Neural cell (in vitro differentiated cells): ENCODE results near the gene DENND10. TPM values are rescaled to one million over a fixed set of nuclear protein-coding genes. Genes with fewer than 3 reads are reported as not detected.

ENCODE experiments used
- H2AFZ ChIP-seq: fragments of 200-600, 300-800 bp; sonication (generic), shearing (Covaris generic); 2 replicates; pipeline ENCODE4 v1.6.0; 2014; ENCODE audit warnings: low read depth, mild to moderate bottlenecking, antibody characterized with exemption, low read length, moderate library complexity
- H3F3A ChIP-seq: fragments of 200-600 bp; shearing (Covaris generic); 2 replicates; pipeline ENCODE4 v1.6.1; 2016; ENCODE audit warnings: mild to moderate bottlenecking, moderate library complexity, mixed read lengths, antibody characterized with exemption, low read length; ENCODE audit not compliant: insufficient read depth, poor library complexity, severe bottlenecking
- H3K27ac ChIP-seq: fragments of 200-600, 300-800 bp; sonication (generic), shearing (Covaris generic); 2 replicates; pipeline ENCODE4 v1.5.1; 2014; ENCODE audit warnings: mild to moderate bottlenecking, low read length, moderate library complexity
- H3K27me3 ChIP-seq: fragments of 300-800, 200-600 bp; sonication (generic), shearing (Covaris generic); 2 replicates; pipeline ENCODE4 v1.6.0; 2014; ENCODE audit warnings: mild to moderate bottlenecking, low read depth, low read length, moderate library complexity; ENCODE audit not compliant: insufficient read depth
- H3K36me3 ChIP-seq: fragments of 300-800, 200-600 bp; sonication (generic), shearing (Covaris generic); 2 replicates; pipeline ENCODE4 v1.5.1; 2014; ENCODE audit warnings: mild to moderate bottlenecking, antibody characterized with exemption, low read length, moderate library complexity; ENCODE audit not compliant: insufficient read depth
- H3K4me2 ChIP-seq: fragments of 300-800, 200-600 bp; sonication (generic), shearing (Covaris generic); 2 replicates; pipeline ENCODE4 v1.6.0; 2014; ENCODE audit warnings: mild to moderate bottlenecking, low read length
- H3K4me3 ChIP-seq: fragments of 300-800, 200-600 bp; sonication (generic), shearing (Covaris generic); 2 replicates; pipeline ENCODE4 v1.5.1; 2014; ENCODE audit warnings: mild to moderate bottlenecking, low read length, moderate library complexity
- H3K79me2 ChIP-seq: fragments of 200-600 bp; shearing (Covaris generic); replicated peaks from 2 replicates; pipeline ENCODE4 v1.6.0; 2014; ENCODE audit warnings: mild to moderate bottlenecking, low read length, moderate library complexity; ENCODE audit not compliant: insufficient read depth
- H3K9ac ChIP-seq: fragments of 300-800, 200-600 bp; sonication (generic), shearing (Covaris generic); 2 replicates; pipeline ENCODE4 v1.6.1; 2016; ENCODE audit warnings: mild to moderate bottlenecking, low read length, mixed read lengths
- H3K9me2 ChIP-seq: fragments of 200-600 bp; shearing (Covaris generic); 2 replicates; pipeline ENCODE4 v1.6.1; 2016; ENCODE audit warnings: mild to moderate bottlenecking, low read length, mixed read lengths; ENCODE audit not compliant: insufficient read depth
- H3K9me3 ChIP-seq: fragments of 200-600, 300-800 bp; sonication (generic), shearing (Covaris generic); 2 replicates; pipeline ENCODE4 v1.6.1; 2016; ENCODE audit warnings: mild to moderate bottlenecking, mixed run types, low read length, moderate library complexity, mixed read lengths
- H4K20me1 ChIP-seq: fragments of 200-600 bp; shearing (Covaris generic); 2 replicates; pipeline ENCODE4 v1.6.1; 2016; ENCODE audit warnings: mild to moderate bottlenecking, mixed run types; ENCODE audit not compliant: insufficient read depth
- EP300 ChIP-seq: fragments of 450-650 bp; conservative IDR thresholded peaks from 2 replicates; pipeline ENCODE4 v1.6.1; 2014; ENCODE audit warnings: antibody characterized with exemption, mild to moderate bottlenecking, moderate library complexity; ENCODE audit not compliant: poor library complexity, severe bottlenecking
- EZH2 ChIP-seq: fragments of 200-600, 300-800 bp; shearing (Covaris generic), sonication (generic); IDR thresholded peaks from 2 replicates; pipeline ENCODE4 v1.6.1; 2014; ENCODE audit warnings: antibody characterized with exemption, low read length, borderline replicate concordance, mild to moderate bottlenecking; ENCODE audit not compliant: insufficient read depth, poor library complexity, severe bottlenecking
- MXI1 ChIP-seq: fragments of 450-650 bp; conservative IDR thresholded peaks from 2 replicates; pipeline ENCODE4 v1.6.1; 2014; ENCODE audit warnings: antibody characterized with exemption, mild to moderate bottlenecking; ENCODE audit not compliant: poor library complexity, severe bottlenecking
- POLR2AphosphoS5 ChIP-seq: IDR thresholded peaks from 2 replicates; pipeline ENCODE4 v1.6.1; 2012
- RAD21 ChIP-seq: fragments of 450-650 bp; conservative IDR thresholded peaks from 2 replicates; pipeline ENCODE4 v1.6.1; 2014; ENCODE audit warnings: antibody characterized with exemption, mild to moderate bottlenecking, moderate library complexity
- SMC3 ChIP-seq: fragments of 450-650 bp; conservative IDR thresholded peaks from 2 replicates; pipeline ENCODE4 v1.6.1; 2014; ENCODE audit warnings: antibody characterized with exemption, mild to moderate bottlenecking, moderate library complexity; ENCODE audit not compliant: poor library complexity
- TAF1 ChIP-seq: IDR thresholded peaks from 2 replicates; pipeline ENCODE4 v1.6.1; 2012; ENCODE audit warnings: low read depth
- polyA plus RNA-seq: library from polyadenylated mRNA; depleted of rRNA; stranded (reverse); fragments of >200 nt; gene quantifications from 2 replicates; pipeline ENCODE4 v1.2.3, GENCODE V29; 2014
- TF ChIP-seq, protein P1 (sequence below): IDR thresholded peaks from 2 replicates; pipeline ENCODE4 v1.6.1; 2012; ENCODE audit warnings: borderline replicate concordance
- TF ChIP-seq, protein P2 (sequence below): fragments of 450-650 bp; IDR thresholded peaks from 2 replicates; pipeline ENCODE4 v1.5.1; 2014; ENCODE audit warnings: antibody characterized with exemption, mild to moderate bottlenecking, moderate library complexity; ENCODE audit not compliant: poor library complexity, severe bottlenecking

The DENND10 gene
- polyA plus RNA-seq, 1 donor from 2014 or later: 81.6 TPM

DNA sequence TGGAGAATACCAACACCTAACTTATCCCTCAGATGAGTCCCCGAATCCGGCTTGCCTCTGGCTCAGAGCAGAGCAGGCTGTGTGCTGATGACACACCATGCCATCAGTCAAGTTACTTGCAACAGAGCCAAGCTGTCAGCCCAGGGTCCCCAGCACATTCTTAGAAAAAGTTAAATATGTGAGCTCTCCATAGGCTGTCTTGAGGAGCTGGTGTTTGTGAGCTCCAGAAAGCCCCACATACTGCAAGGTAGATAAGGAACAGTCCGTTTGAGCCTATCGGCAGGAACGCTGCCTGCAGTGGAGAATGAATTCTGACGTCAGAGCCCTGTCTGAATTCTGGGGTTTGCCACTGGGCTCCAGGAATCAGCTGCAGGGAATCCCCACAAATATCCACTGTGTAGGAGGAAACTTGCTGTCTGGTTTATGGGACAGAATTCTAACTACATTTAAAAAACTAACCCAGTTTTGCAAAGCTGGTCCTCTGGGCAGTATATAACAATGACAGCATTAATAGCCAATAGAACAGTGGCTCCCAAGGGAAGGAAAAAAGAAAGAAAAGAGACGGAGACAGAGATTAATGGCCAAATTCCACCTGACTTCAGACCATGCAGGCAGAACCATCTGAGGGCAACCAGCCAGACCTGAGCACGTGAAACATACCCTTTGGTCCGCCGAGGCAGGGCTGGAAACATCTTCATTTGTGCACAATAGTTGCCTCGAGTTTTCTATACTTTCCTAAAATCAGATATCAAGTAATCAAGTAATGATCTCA, 58.0 kb downstream of the DENND10 start:
- TF ChIP-seq, protein P1, sequence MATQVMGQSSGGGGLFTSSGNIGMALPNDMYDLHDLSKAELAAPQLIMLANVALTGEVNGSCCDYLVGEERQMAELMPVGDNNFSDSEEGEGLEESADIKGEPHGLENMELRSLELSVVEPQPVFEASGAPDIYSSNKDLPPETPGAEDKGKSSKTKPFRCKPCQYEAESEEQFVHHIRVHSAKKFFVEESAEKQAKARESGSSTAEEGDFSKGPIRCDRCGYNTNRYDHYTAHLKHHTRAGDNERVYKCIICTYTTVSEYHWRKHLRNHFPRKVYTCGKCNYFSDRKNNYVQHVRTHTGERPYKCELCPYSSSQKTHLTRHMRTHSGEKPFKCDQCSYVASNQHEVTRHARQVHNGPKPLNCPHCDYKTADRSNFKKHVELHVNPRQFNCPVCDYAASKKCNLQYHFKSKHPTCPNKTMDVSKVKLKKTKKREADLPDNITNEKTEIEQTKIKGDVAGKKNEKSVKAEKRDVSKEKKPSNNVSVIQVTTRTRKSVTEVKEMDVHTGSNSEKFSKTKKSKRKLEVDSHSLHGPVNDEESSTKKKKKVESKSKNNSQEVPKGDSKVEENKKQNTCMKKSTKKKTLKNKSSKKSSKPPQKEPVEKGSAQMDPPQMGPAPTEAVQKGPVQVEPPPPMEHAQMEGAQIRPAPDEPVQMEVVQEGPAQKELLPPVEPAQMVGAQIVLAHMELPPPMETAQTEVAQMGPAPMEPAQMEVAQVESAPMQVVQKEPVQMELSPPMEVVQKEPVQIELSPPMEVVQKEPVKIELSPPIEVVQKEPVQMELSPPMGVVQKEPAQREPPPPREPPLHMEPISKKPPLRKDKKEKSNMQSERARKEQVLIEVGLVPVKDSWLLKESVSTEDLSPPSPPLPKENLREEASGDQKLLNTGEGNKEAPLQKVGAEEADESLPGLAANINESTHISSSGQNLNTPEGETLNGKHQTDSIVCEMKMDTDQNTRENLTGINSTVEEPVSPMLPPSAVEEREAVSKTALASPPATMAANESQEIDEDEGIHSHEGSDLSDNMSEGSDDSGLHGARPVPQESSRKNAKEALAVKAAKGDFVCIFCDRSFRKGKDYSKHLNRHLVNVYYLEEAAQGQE: no peak
- TF ChIP-seq MXI1: no peak
- no peak for TF ChIP-seq EZH2
- no peak for TF ChIP-seq TAF1
- H3K79me2 ChIP-seq: no peaks in the 10 kb centered on the region
- no peak overlapping the region for H3K9ac ChIP-seq
- H3K9me3 ChIP-seq: no peaks in the 10 kb centered on the region
- H4K20me1 ChIP-seq: no peaks in the 10 kb centered on the region
- no peak overlapping the region for H3K4me3 ChIP-seq
- no peak overlapping the region for H2AFZ ChIP-seq
- H3K9me2 ChIP-seq: no peaks in the 10 kb centered on the region
- no peaks in the 10 kb centered on the region for H3F3A ChIP-seq
- H3K27ac ChIP-seq: no peak overlapping the region
- no peaks in the 10 kb centered on the region for H3K36me3 ChIP-seq
- H3K27me3 ChIP-seq: peaks cover 9% of the 10 kb centered on the region
- no peak overlapping the region for H3K4me2 ChIP-seq

DNA sequence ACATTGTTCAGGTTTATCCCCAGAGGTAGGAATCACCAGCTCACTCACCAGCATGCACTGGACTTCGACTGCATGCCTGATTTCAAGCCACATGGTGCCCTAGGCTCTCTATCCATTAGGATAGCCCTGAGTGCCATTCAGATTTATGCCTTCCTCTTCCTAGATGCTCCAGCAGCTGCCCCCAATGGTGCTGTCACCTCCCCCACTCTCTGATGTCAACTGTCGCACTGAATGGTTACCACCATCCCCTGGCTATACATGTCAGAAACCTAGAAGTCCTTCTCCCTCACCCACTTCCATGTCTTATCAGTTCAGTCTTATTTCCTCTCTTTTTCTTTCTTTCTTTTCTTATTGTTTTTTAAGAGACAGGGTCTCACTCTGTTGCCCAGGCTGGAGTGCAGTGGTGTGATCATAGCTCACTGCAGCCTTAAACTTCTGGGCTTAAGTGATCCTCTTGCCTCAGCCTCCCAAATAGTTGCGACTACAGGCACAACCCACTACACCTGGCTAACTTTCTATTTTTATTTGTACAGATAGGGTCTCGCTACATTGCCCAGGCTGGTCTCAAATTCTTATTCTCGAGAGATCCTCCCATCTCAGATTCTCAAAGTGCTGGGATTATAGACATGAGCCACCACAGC, 58.7 kb downstream of the DENND10 start:
- Histone ChIP-seq H3K9me3 (no peaks in the 10 kb centered on the region), H3F3A (no peaks in the 10 kb centered on the region), H3K4me3 (no peak overlapping the region), H2AFZ (no peak overlapping the region), H3K27ac (no peak overlapping the region), H3K9me2 (no peaks in the 10 kb centered on the region), H3K36me3 (no peaks in the 10 kb centered on the region), H3K79me2 (no peaks in the 10 kb centered on the region), H3K9ac (no peak overlapping the region), H3K4me2 (no peak overlapping the region), H4K20me1 (no peaks in the 10 kb centered on the region), H3K27me3 (peaks cover 9% of the 10 kb centered on the region)
- TF ChIP-seq, protein P2, sequence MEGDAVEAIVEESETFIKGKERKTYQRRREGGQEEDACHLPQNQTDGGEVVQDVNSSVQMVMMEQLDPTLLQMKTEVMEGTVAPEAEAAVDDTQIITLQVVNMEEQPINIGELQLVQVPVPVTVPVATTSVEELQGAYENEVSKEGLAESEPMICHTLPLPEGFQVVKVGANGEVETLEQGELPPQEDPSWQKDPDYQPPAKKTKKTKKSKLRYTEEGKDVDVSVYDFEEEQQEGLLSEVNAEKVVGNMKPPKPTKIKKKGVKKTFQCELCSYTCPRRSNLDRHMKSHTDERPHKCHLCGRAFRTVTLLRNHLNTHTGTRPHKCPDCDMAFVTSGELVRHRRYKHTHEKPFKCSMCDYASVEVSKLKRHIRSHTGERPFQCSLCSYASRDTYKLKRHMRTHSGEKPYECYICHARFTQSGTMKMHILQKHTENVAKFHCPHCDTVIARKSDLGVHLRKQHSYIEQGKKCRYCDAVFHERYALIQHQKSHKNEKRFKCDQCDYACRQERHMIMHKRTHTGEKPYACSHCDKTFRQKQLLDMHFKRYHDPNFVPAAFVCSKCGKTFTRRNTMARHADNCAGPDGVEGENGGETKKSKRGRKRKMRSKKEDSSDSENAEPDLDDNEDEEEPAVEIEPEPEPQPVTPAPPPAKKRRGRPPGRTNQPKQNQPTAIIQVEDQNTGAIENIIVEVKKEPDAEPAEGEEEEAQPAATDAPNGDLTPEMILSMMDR: no peak
- TF ChIP-seq POLR2AphosphoS5 (no peak), SMC3 (no peak), EZH2 (no peak), MXI1 (no peak), TAF1 (no peak), RAD21 (no peak), EP300 (no peak)
- TF ChIP-seq, protein P1: no peak
